CD4-positive, alpha-beta T cell treated with Interleukin-17A for 1 hour (primary cell): ENCODE measurements around the gene ST7.

Experiments
- DNase-seq: peaks from one replicate; pipeline ENCODE4 v3.0.0-alpha.2; 2020

The ST7 gene

DNA sequence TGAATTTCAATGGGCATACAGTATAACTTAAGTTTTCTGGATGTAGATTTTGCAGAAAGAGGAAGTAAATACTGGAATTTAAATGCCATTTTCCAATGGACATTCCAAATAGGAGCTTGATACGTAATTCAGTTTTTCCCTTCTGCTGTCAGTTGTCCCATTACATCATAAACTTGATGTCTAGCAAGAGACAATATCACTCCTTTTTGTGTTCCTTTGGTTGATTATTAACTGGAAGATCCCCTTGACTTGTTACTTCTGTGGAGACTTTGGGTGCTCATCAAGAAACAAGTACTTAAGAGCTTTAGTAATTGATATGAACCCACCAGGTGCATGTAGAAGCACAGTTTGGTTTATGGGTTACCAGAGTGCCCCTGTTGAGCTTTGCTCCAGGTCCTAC, 116.1 kb downstream of the ST7 start:
- no peak for DNase-seq

DNA sequence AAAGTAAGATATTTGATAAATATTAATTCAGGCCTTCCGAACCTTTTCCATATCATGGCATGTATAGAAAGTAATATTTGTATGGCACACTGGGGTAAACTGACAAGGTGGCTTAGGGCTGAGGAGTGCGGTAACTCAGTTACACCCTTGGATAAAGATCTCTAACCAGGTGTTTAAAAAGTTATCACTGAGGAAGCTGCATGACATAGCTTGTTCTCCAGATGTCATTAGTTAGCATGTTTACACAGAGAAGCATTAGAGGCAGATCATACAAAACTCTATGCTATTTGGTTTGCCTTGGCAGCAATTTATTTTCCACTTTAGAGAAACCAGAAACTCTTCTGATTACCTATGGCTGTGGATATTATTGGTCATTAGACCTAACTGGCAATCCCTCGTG, 118.2 kb downstream of the ST7 start:
- DNase-seq, result no peak

DNA sequence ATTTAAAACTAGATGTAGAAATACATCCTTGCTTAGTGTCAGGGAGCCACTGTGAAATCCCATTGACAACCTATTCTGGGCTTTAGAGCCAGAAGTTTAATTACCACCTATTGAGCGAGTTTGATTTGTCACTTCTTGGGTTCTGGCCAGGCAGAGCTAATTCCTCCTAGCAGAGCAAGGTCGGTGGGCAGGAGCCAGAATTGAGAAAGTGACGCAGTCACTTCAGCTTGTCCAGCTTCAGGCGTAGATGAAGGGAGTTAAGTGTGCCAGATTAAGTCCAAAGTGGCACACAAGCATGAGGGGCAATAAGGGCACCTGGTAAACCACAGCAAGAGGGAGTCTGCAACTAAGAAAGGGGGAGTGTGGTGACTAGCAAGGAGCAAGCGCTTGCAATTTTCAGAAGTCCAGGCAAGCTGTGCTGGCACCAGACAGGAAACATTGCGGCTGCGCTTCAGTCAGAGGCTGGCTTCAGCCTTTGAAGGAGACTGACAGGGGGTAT, 119.4 kb downstream of the ST7 start:
- DNase-seq, result no peak

DNA sequence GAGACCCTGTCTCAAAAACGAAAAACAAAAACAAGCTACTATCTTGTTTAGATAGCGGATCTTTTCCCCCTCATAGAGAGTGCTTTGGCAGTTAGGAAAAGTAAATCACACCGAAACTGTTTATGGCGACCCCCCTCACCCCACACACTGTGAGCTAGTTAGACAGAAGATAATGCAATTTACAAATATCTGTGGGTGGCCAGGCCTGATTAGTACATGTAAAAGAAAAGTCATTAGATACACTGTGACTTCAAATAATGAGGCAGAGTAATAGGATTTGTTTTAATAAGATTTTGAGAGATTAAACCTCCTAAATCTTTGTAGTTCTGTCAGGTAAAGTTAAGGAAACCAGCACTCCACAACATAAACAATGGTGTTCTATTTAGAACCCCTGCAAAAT, 121.1 kb downstream of the ST7 start:
- DNase-seq, result no peak

DNA sequence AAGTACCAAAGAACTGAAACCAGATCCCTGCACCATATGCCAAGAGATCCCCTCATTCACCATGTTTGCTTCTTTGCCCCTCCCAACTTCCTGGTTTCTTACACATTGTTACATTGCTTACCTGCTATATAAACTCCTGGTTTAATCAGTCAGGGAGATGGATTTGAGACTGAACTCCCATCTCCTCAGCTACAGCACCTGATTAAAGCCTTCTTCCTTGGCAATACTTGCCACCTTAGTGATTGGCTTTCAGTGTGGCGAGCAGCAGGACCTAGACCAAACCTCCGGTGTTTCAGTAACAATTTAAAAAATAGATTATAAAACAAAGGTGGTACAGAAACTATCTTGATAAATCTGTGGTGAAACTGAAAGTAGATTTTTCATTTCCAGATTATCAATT, 122.6 kb downstream of the ST7 start:
- DNase-seq, result no peak

DNA sequence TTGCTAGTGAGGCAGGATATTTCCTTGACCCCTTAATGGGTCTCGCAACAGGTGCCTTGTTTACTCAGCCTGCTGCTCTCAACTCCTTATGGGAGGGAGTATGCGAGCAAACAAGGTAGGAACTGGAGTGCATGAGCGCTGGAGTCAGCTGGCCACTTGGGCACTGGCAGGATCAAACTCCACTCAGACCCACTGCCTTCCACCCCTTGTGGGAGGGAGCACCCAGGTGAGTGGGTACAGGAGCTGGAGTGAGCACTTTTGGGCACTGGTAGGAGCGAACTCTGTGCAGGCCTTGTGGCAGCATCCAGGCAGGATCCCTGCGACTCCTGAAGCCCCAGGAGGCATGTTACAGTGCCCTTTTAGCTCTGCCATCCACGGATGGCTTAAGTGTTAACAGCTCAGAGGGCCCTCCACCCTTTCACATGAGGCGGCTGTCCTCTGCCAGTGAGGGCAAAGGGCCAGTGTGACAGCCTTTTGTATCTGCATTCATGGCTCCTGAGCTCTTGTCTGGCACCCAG, 123.2 kb downstream of the ST7 start:
- no peak for DNase-seq

DNA sequence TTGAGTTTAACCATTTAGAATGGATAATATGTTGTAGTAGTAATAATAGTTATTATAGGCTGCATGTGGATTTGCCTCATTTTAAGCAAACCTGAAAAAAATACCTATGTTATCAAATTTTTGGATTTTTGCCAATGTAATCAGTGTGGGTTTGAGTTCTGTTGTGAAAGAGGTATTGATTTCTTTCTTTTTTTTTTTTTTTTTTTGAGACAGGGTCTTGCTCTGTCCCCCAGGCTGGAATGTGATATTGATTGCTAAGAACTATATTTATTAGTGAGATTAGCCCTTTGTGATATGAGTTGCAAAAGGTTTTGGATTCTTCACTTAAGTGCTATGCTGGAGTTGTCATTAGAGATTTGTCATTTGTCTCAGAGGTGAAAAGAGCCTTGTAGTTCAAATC, 124.4 kb downstream of the ST7 start:
- DNase-seq, result no peak

DNA sequence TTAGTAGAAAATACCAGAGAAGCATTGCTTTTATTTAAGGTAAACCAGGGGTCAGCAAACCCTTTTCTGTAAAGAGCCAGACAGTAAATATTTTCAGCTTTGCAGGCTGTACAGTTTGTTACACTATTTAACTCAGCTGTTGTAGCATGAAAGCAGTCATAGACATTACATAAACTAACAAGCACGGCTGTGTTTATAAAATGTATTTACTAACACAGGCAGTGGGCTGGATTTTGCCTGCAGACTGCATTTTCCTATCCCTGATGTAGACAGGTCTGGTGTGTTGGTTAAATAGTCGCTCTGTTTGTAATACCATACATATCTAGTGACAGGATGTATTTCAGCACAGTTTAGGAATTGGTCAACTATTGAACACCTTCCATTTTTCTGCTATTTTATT, 129.3 kb downstream of the ST7 start:
- no peak for DNase-seq

DNA sequence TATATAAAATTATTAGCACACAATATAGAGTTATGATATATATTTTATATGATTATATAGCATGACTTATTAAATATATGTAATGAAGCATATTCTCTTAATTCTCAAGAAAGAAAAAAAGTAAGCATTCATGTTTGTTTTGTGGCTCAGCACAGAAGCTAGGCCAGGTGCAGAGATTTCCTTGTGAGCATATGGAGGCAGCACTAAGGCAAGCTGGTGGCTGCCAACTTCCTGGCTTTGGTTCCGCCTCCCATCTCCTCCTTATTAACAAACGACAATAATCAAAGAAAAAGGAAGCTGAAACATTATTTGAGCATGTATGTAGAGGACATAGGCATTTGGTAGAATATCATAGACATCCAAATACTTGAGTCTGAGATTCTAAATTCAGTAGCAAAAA, 130.3 kb downstream of the ST7 start:
- DNase-seq, result no peak

DNA sequence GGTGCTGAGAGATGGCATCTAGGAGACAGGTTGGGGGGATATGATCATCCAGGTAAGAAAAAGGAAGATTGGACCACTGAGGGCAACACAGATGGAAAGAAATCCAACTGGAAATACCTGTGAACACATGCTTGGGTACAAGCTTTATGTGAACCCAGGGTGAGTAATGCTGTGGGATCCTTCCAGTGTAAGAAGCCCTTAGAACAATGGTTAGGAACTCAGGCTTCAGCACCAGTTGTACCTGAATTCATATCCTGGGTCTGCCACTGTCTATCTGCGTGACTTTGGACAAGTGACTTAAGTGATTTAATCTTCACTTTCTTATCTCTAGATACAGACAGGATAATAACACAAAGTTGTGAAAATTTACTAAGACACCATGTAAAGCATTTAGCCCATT, 131.0 kb downstream of the ST7 start:
- DNase-seq, result no peak

DNA sequence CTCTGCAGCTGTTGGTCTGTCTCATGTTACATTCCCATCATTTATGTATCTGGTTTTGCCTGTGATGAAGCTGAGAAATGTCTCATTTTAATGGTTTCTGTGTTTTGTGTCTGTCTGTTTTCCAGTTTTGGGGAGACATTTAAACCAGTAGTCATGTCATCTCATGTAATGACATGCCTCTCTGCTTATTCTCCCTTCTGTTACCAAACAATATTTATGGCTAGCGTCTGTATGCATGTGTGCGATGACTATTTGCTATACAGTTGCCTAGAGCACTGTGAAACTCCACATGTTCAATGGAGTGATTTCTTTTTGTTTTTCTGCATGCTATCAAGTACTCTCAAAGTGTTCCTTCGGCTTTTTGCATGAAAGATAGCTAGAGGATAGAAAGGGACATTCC, 132.0 kb downstream of the ST7 start:
- DNase-seq, result no peak

DNA sequence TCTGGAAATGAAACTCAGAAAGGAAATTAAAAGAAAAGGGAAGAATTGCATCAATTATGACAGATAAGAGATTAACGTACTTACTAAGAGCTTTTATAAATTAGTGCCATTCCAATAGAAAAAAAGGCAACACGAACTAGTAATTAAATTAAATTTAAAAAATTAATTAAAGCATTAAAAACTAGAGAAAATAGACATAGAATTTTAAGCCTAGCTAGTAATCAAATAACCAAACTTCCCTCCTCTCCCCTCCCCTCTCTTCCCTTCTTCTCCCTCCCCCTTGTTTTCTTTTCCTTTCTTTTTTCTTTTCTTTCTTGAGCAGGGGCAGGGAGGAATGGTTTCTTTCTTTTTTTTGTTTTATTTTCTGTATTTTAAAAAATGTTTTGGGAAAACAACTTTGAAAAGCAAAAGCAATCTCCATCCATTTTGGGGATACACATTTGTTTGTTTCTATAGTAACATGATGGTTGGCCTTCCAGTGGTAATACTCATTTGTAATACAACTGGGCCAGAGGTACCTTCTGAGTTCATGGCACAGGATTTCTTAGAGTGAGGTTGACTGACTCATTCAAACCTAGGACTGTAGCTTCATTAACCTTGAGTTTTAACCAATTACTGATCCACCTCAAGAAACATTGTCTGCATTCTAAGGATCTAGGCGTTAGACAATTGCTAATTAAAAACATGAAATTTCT, 132.6 kb downstream of the ST7 start:
- no peak for DNase-seq

DNA sequence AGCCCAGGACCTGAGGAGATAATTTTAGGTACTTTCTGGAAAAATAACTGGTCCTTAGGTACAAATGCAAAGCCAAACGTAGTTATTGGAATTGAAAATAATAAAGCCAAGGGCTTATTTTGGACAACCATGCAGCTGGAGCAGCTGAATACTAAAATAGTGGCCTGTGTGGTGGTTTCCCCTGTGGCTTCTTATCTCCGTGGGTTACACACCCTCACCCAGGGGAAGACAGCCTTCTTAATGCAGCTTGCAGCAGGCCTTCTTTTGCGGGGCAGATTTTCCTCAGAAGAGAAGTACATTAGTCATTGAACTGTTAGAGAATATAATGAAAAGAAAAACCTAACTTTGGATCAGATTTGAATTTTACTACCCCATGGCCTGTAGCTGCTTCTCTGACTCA, 133.5 kb downstream of the ST7 start:
- DNase-seq, result no peak

DNA sequence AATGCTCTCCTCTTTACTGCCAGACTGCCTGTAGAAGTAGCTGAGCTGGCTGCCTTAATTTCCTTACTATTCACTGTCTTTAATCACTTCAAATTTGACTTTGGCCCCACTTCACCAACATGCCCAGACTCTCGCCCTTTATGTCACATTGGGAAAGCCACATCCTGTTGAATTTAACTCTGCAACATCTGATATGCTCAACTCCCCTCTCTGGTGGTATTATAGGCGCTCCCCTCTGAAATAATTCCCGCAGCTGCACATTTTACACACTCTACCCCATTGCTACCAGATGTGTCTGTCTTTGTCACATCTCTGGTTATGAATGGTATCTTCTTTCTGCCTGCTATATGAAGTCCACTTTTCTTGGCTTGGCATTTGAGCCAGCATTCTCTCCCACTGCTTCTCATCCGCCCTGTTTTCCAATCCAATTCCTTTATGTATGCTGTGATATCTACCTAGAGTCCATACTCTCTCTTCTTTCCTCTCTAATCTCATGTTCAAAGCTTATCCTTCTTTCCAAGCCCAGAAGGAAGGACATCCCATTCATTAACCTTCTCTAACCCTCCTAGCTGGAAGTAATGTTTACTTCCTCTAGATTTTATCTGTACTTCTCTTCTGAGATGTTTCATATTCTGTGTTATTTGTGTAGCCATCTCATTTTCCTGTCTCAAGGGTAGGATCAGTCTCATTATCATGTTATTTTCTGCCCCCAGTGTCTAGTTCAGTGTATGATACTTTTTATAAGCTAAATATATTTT, 134.5 kb downstream of the ST7 start:
- DNase-seq, result no peak

DNA sequence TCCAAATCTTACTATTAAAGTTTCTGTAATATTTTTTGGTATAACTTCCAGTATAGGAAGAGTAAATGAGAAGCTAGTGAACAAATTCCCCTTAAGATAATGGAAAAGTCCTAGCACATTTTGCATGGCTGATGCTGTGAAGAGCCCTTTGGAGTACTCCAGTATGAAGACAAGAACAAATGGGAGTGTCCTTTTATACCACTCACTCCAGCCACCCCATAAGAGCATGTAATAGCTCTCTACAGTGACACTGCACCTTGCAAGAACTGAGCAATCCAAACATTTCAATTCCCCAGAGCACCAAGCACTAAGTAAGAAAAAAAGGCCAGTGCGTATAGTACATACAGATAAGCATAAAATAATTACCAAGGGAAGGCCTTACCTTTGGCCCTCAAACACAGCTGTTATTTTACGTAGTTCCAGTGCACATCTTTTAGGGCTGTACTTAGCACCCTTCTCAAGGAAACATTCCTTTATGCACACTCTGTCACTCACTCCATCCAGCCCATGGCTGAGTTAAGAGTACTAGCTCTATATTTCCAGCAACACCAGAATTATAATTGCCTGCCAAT, 135.4 kb downstream of the ST7 start:
- no peak for DNase-seq

DNA sequence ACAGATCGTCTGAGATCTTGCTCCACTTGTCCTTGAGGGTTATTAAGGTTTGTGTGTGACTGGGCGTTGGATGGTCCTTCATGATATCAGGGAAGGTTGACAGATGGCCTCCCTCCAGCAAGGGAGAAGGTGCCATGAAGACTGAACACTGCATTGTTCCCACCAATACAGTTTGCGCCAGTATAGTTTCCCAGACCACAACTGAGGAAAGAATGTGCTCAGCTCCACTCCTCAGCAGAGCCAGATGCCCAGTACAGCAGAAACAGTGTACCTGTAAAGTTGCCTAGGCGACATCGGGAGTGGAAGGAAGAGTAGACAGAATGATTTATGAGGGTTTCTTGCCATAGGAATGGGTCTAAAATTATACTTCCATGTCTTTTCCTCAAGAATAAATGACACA, 137.5 kb downstream of the ST7 start:
- no peak for DNase-seq

DNA sequence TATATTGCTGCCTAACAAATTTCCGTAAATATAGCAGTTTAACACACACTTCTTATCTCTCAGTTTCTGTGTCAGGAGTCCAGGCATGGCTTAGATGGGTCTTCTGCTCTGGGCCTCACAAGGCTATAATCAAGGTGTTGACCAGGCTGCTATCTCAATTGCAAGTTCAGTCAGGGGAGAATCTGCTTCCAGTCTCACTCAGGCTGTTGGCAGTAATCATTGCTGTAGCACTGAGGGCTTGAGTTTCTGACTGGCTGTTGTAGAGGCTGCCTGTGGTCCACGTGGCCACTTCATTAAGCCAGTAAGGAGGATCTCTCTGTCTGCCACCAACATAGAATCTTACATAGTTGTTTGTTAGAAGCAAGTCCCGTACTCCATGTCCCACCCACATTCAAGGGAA, 138.4 kb downstream of the ST7 start:
- no peak for DNase-seq

DNA sequence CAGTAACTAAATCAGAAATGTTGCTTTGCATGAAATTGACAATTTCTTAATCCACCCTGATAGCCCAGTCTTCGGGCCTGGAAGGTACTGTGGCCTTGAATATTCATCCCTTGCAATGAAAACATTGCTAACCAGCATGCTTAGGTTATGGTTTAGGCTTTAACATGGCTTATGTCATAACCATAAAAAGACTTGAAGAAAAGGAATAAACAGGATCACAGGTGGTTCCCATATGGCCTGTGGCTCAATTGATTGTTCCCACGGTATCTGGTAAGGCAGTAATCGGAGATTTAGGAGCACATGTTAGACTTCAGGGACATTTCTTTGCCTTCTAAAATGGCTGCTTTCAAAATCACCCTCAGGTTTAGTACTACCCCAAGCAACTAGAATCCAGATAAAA, 139.5 kb downstream of the ST7 start:
- no peak for DNase-seq

DNA sequence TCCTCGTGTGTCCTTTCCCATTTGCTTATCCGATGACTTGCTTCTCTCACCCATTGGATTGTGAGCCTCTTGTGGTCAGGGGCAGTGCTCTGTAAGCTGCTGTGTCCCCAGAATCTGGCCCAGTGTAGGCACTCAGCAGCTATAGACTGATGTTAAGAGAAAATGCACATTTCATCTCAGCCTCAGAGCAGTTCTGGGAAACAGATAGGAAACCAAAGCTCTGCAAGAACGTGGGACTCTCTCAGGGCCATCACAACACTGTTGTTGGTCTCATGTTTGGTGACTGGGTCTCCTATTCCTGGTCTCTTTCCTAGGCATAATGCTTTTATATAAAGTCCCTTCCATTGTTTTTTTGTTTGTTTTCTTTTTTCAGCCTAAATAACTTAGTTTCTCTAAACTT, 141.2 kb downstream of the ST7 start:
- no peak for DNase-seq

DNA sequence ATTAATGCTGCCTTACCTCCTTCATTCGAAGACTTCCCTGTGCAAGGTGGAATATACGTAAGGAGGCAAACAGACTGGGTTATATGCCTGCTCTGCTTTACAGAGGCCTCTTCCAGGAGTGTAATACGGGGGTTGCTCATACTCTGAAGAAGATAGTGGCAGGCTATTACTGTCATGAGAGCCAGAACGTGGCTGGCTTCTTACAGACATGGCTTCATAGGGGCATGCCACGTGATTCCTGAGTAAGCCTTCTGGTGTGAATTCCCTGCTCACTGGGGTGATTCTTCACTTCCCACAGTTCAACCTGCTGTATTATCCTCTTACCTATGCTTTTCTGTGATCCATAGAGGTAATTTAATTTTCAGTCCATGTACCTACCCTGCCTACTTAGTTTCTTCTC, 141.8 kb downstream of the ST7 start:
- no peak for DNase-seq

DNA sequence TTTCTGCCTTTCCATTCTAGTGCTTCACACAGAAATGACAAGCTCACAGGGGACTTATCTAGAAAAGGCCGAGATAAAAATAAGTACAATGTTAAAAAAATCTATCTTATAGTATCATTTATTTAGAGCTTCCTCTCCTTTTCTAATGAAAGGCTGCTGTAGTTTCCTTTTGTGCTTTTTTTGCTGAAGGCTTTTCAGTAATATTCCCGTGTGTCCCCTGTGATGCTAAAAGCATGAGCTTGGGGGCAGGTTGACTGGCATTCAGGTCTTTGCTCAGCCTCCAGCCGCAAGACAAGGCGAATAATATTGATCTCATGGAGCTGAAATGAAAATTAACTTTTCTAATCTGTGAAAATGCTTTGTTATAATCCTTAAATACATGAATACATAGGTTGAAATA, 143.0 kb downstream of the ST7 start:
- DNase-seq, result no peak

DNA sequence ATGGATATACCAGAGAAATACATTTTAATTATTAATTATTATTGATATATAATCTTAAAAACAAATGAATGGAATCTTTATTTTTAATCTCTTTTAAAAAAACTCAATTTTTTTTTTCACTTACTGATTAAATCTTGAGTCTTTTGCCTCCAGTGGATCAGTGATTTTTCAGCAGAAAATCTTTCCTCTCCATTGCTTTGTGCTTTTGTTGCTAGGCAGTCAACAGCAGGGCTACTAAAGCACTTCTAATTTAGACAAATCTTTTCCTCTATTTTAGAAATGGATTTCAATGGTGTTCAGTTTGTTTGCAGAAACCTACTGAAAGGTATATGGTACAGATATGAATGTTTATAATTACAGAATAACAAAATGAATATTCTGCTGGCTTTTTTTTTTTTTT, 143.6 kb downstream of the ST7 start:
- no peak for DNase-seq

DNA sequence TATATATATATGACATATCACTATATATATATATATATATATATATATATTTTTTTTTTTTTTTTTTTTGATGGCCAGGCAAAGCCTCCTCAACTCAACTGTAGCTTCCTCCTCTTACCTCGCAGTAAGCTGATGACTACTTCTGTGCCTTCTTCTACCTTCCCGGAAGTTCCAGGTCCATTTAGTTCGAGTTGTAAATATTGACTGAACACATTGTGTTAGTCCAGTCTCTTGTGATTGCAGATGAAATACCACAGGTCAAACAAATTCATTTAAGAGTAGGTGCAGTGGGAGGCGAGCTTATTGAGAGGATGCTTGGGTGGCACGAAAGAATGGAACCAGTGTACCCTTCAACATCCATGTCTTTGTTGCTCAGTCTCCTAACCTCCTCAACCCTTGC, 144.6 kb downstream of the ST7 start:
- no peak for DNase-seq

DNA sequence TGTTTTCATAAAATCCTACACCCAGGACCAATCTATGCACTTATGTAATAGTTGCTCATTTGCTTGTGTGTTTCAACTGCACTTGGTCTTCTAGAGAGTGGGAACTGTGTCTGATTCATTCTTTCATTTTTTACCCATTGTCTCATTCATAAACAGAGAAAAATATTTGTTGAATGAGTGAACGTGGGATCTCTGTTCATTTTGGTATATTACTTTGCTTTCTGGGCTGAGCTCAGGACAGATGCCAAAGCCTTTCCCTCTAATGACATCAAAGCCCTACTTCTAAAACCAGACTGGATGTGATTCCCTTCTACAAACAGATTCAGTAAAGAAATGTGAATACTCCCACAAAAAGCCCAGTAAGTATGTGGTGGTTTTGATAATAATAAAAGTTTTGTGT, 145.2 kb downstream of the ST7 start:
- DNase-seq, result no peak
